ENCODE results near the gene PPARD. TPM values are rescaled to one million over a fixed set of nuclear protein-coding genes. Genes with fewer than 3 reads are reported as not detected.

The PPARD gene
- total and polyA plus RNA-seq, 7 experiments from 2014 or later = 7.3 to 47.1 (median 30.0) TPM

DNA sequence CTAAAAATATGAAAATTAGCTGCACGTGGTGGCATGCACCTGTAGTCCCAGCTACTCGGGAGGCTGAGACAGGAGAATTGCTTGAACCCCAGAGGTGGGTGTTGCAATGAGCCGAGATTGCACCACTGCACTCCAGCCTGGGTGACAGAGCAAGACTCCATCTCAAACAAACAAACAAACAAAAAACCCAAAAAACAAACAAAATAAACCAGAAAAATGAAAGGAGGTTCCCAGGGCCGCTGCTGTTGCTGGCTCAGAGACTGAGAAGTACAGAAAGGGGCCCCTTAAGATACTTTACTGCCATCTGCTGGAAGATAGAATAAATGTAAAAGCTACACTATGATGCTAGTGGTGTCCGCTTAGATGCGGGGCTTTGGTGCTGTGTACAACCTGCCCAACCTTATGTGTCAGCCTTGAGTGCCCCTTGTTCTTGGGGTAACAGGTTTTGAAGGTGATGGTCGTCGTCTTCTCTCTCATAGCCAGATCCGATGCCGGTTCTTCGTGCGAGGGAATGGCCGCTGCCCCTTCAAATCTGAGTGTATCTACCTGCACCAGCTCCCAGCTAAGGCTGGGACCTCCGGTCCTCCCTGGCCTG, 107.0 kb downstream of the PPARD start:
- peaks cover 8 to 61% (median 41%) of the 10 kb centered on the region in 7 donors for H3K4me1 Mint-ChIP-seq
- DNase-seq (peak in 7 of 9 donors; percentile 52 to 80 (median 72)), ATAC-seq (peak; percentile 74)
- CTCF ChIA-PET = interaction anchor here (0.7 to 8.3 kb wide), 20 partner anchors 8 to 359 kb away, joined by 3 to 99 read pairs (median 8); partner anchors contain the start of genes DEF6, PPARD and RPL10A
- Histone ChIP-seq H3K27me3 (ENCODE audit: control insufficient read depth in 2 of 2, insufficient read depth in 2 of 2, low read length in 2 of 2) (no peaks in the 10 kb centered on the region), H3K9me3 (ENCODE audit: control insufficient read depth in 2 of 3, low read length in 3 of 3) (no peaks in the 10 kb centered on the region), H3K36me3 (ENCODE audit: control insufficient read depth in 2 of 3, insufficient read depth in 3 of 3, low read length in 3 of 3) (no peaks in the 10 kb centered on the region), H3K27ac (ENCODE audit: low read depth, low read length) (no peak overlapping the region), H3K4me3 (ENCODE audit: low read length) (no peak overlapping the region), H3K4me1 (ENCODE audit: control insufficient read depth in 2 of 2, insufficient read depth in 2 of 2, low read length in 2 of 2) (peaks cover 8 to 11% of the 10 kb centered on the region in 2 donors)
- H3K36me3 Mint-ChIP-seq = no peaks in the 10 kb centered on the region
- POLR2A ChIA-PET = interaction anchor here (0.5 to 4.5 kb wide), 13 partner anchors 17 to 839 kb away, joined by 3 to 47 read pairs (median 3); partner anchors contain the start of genes DEF6, PPARD, RPL10A and ZNF76
- intact Hi-C loops (cut with micrococcal nuclease) = loop anchor here (1.0 to 10.0 kb wide), 6 partner anchors 30 to 152 kb away; partner anchors contain the start of genes DEF6 (in 2 of the 2) and PPARD (in 2 of the 2)
- no peaks in the 10 kb centered on the region for H3K9me3 Mint-ChIP-seq
- H3K4me3 Mint-ChIP-seq = peak overlapping the region in 3 of 10 donors; percentile 31 to 56 (median 47)
- peaks cover 0 to 14% (median 0%) of the 10 kb centered on the region in 5 donors for H3K27me3 Mint-ChIP-seq
- H3K27ac Mint-ChIP-seq = peak overlapping the region in 4 of 9 donors; percentile 42 to 84 (median 52)

- ATAC-seq = no peak
Measured at GRCh38 chr6:35451354-35452182, 109.2 kb downstream of the PPARD start.

DNA sequence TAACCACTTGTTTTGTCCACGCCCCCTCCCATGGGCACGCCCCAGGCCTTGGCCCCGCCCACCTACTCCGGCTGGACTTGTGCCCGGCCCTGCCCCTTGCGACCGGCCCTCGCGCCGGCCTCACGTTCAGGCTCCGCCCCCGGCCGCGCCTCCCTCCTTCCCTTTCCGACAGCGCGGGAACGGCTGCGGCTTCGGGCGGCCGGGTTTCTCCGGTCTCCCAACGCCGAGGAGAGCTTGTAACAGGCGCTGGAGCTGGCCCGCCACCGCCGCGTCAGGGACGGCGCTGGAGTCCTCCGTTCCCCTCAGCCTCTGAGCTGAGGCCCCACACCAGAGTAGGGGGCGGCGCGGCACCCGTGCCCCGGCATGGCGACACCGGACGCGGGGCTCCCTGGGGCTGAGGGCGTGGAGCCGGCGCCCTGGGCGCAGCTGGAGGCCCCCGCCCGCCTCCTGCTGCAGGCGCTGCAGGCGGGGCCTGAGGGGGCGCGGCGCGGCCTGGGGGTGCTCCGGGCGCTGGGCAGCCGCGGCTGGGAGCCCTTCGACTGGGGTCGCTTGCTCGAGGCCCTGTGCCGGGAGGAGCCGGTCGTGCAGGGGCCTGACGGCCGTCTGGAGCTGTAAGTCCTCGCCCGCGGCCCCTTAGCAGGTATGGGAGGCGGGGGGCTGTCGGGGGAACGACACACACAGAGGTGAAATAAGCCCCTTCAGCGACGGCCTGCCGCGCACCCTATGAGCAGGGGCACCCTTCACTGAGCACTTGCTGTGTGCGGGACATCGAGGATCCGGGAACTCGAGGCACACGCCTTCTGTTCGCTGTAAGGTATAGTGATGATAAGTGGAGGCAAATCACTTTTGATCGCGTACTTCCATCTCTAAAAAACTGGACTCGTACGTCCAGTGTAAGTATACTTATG, 110.1 kb downstream of the PPARD start, which contains the start of gene FANCE:
Gene FANCE, plus strand, starts transcription at position 156 of the 908 bp plus-strand sequence. Its CDS starts 208 bp downstream, at position 364.
- CTCF ChIA-PET = interaction anchor here (0.5 to 8.3 kb wide), 15 partner anchors 15 to 284 kb away, joined by 3 to 99 read pairs (median 4); partner anchors contain the start of genes ARMC12, DEF6, PPARD and RPL10A
- Histone ChIP-seq H3K9me3 (ENCODE audit: control insufficient read depth in 2 of 3, low read length in 3 of 3) (no peaks in the 10 kb centered on the region), H3K36me3 (ENCODE audit: control insufficient read depth in 2 of 3, insufficient read depth in 3 of 3, low read length in 3 of 3) (peaks cover 0 to 11% (median 0%) of the 10 kb centered on the region in 3 experiments), H3K4me3 (ENCODE audit: low read length) (peak within 1 kb of the TSS; percentile 63), H3K27me3 (ENCODE audit: control insufficient read depth in 2 of 2, insufficient read depth in 2 of 2, low read length in 2 of 2) (no peaks in the 10 kb centered on the region), H3K27ac (ENCODE audit: low read depth, low read length) (peak within 1 kb of the TSS; percentile 70), H3K4me1 (ENCODE audit: control insufficient read depth in 2 of 2, insufficient read depth in 2 of 2, low read length in 2 of 2) (peaks cover 8 to 11% of the 10 kb centered on the region in 2 donors)
- DNase-seq (peak; percentile 62 to 99 (median 68)), ATAC-seq (peak; percentile 94)
- H3K4me1 Mint-ChIP-seq = peaks cover 9 to 49% (median 42%) of the 10 kb centered on the region in 7 donors
- no peaks in the 10 kb centered on the region for H3K9me3 Mint-ChIP-seq
- peaks cover 0 to 11% (median 5%) of the 10 kb centered on the region in 5 donors for H3K36me3 Mint-ChIP-seq
- POLR2A ChIA-PET = interaction anchor here (0.9 to 4.5 kb wide), 12 partner anchors 10 to 157 kb away, joined by 3 to 47 read pairs (median 8); partner anchors contain the start of genes DEF6, PPARD and RPL10A
- intact Hi-C loops (cut with micrococcal nuclease) = loop anchor here (1.0 kb wide), 3 partner anchors 16 to 285 kb away; partner anchors contain the start of genes RPL10A (in 2 of the 2), ARMC12 (in 1 of the 2) and ZNF76 (in 1 of the 2)
- H3K27ac Mint-ChIP-seq = peak within 1 kb of the TSS; percentile 53 to 92 (median 79)
- peaks cover 0 to 14% (median 0%) of the 10 kb centered on the region in 5 donors for H3K27me3 Mint-ChIP-seq
- H3K4me3 Mint-ChIP-seq = peak within 1 kb of the TSS; percentile 74 to 91 (median 86)

More at GRCh38 chr6:35451354-35452182, 109.2 kb downstream of the PPARD start:
- H3K27me3 ChIP-seq (ENCODE audit: control insufficient read depth in 2 of 2, insufficient read depth in 2 of 2, low read length in 2 of 2) = no peaks in the 10 kb centered on the region
- peaks cover 0 to 11% (median 5%) of the 10 kb centered on the region in 5 donors for H3K36me3 Mint-ChIP-seq
- peaks cover 9 to 53% (median 42%) of the 10 kb centered on the region in 7 donors for H3K4me1 Mint-ChIP-seq
- H3K9me3 Mint-ChIP-seq = no peaks in the 10 kb centered on the region
- H3K27ac Mint-ChIP-seq = peak overlapping the region; percentile 13 to 92 (median 79)
- CTCF ChIA-PET = interaction anchor here (0.7 to 8.3 kb wide), 21 partner anchors 16 to 285 kb away, joined by 3 to 99 read pairs (median 4); partner anchors contain the start of genes ARMC12, DEF6, PPARD and RPL10A
- H3K36me3 ChIP-seq (ENCODE audit: control insufficient read depth in 2 of 3, insufficient read depth in 3 of 3, low read length in 3 of 3) = peaks cover 0 to 8% (median 0%) of the 10 kb centered on the region in 3 experiments
- intact Hi-C loops (cut with micrococcal nuclease) = loop anchor here (1.0 kb wide), 3 partner anchors 17 to 286 kb away; partner anchors contain the start of genes RPL10A (in 2 of the 2), ARMC12 (in 1 of the 2) and ZNF76 (in 1 of the 2)
- POLR2A ChIA-PET = interaction anchor here (0.6 to 4.5 kb wide), 11 partner anchors 16 to 281 kb away, joined by 3 to 47 read pairs (median 8); partner anchors contain the start of genes DEF6, PPARD and RPL10A
- no peaks in the 10 kb centered on the region for H3K9me3 ChIP-seq (ENCODE audit: control insufficient read depth in 2 of 3, low read length in 3 of 3)
- peak overlapping the region; percentile 67 to 91 (median 84) for H3K4me3 Mint-ChIP-seq
- H3K4me3 ChIP-seq (ENCODE audit: low read length) = peak overlapping the region; percentile 63
- H3K27ac ChIP-seq (ENCODE audit: low read depth, low read length) = peak overlapping the region; percentile 70
- peaks cover 8 to 11% of the 10 kb centered on the region in 2 donors for H3K4me1 ChIP-seq (ENCODE audit: control insufficient read depth in 2 of 2, insufficient read depth in 2 of 2, low read length in 2 of 2)
- no peak for DNase-seq
- H3K27me3 Mint-ChIP-seq = peaks cover 0 to 14% (median 0%) of the 10 kb centered on the region in 5 donors

DNA sequence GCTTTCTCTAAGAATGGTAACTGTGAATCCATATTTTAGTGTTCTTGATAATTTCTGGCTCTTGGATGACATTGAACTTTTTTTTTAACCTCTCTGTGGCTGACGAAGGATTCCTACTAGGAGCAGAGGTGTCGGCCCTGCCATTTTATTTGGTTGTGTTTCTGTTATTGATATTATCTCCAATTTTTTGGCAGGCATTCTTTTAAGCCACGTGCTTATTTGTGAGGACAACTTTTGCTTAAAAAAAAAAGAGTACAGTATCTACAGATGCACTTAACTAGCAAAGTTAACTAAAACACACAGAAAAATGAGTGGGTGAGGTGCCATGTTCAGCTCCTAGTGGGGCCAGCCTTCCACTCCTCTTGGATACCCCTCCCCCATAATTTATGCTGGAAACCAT, 110.9 kb downstream of the PPARD start:
- peak overlapping the region; percentile 63 for H3K4me3 ChIP-seq (ENCODE audit: low read length)
- Mint-ChIP-seq H3K27me3 (peaks cover 0 to 14% (median 0%) of the 10 kb centered on the region in 5 donors), H3K36me3 (peaks cover 0 to 15% (median 6%) of the 10 kb centered on the region in 5 donors), H3K4me1 (peaks cover 9 to 47% (median 40%) of the 10 kb centered on the region in 7 donors), H3K9me3 (no peaks in the 10 kb centered on the region), H3K4me3 (peak overlapping the region; percentile 74 to 91 (median 85)), H3K27ac (peak overlapping the region; percentile 10 to 88 (median 53))
- H3K9me3 ChIP-seq (ENCODE audit: control insufficient read depth in 2 of 3, low read length in 3 of 3) = no peaks in the 10 kb centered on the region
- H3K27ac ChIP-seq (ENCODE audit: low read depth, low read length) = no peak overlapping the region
- peaks cover 0 to 16% (median 0%) of the 10 kb centered on the region in 3 experiments for H3K36me3 ChIP-seq (ENCODE audit: control insufficient read depth in 2 of 3, insufficient read depth in 3 of 3, low read length in 3 of 3)
- ChIA-PET POLR2A (interaction anchor here (0.6 to 4.5 kb wide), 9 partner anchors 9 to 1202 kb away, joined by 3 to 47 read pairs (median 5); partner anchors contain the start of gene PPARD), CTCF (interaction anchor here (0.5 to 8.3 kb wide), 5 partner anchors 14 to 157 kb away, joined by 3 to 81 read pairs (median 4); partner anchors contain the start of gene RPL10A)
- DNase-seq (no peak), ATAC-seq (no peak)
- H3K4me1 ChIP-seq (ENCODE audit: control insufficient read depth in 2 of 2, insufficient read depth in 2 of 2, low read length in 2 of 2) = peaks cover 8 to 11% of the 10 kb centered on the region in 2 donors
- no peaks in the 10 kb centered on the region for H3K27me3 ChIP-seq (ENCODE audit: control insufficient read depth in 2 of 2, insufficient read depth in 2 of 2, low read length in 2 of 2)
- intact Hi-C loops (cut with micrococcal nuclease) = no loop called here

GRCh38 chr6:35454391-35455110, 112.2 kb downstream of the PPARD start:
- ChIA-PET POLR2A (interaction anchor here (1.0 kb wide), 1 partner anchor 13 kb away, joined by 6 read pairs; the partner anchor contains the start of gene RPL10A), CTCF (interaction anchor here (0.5 to 8.3 kb wide), 4 partner anchors 12 to 279 kb away, joined by 3 to 81 read pairs (median 4); partner anchors contain the start of gene RPL10A)
- H3K27me3 Mint-ChIP-seq = peaks cover 0 to 14% (median 0%) of the 10 kb centered on the region in 5 donors
- H3K27ac ChIP-seq (ENCODE audit: low read depth, low read length) = no peak overlapping the region
- H3K4me1 Mint-ChIP-seq = peaks cover 9 to 42% (median 37%) of the 10 kb centered on the region in 7 donors
- no peak for ATAC-seq
- no peaks in the 10 kb centered on the region for H3K27me3 ChIP-seq (ENCODE audit: control insufficient read depth in 2 of 2, insufficient read depth in 2 of 2, low read length in 2 of 2)
- peaks cover 8 to 11% of the 10 kb centered on the region in 2 donors for H3K4me1 ChIP-seq (ENCODE audit: control insufficient read depth in 2 of 2, insufficient read depth in 2 of 2, low read length in 2 of 2)
- peak overlapping the region in 9 of 10 donors; percentile 26 to 74 (median 36) for H3K4me3 Mint-ChIP-seq
- no peak overlapping the region for H3K4me3 ChIP-seq (ENCODE audit: low read length)
- DNase-seq = no peak
- H3K36me3 ChIP-seq (ENCODE audit: control insufficient read depth in 2 of 3, insufficient read depth in 3 of 3, low read length in 3 of 3) = peaks cover 0 to 24% (median 0%) of the 10 kb centered on the region in 3 experiments
- H3K27ac Mint-ChIP-seq = peak overlapping the region in 3 of 9 donors; percentile 15 to 48 (median 25)
- intact Hi-C loops (cut with micrococcal nuclease) = no loop called here
- no peaks in the 10 kb centered on the region for H3K9me3 ChIP-seq (ENCODE audit: control insufficient read depth in 2 of 3, low read length in 3 of 3)
- no peaks in the 10 kb centered on the region for H3K9me3 Mint-ChIP-seq
- H3K36me3 Mint-ChIP-seq = peaks cover 0 to 22% (median 13%) of the 10 kb centered on the region in 5 donors
